Right cardiac atrium (tissue), 5 donors: ENCODE measurements around the gene EBLN1. TPM values are rescaled to one million over a fixed set of nuclear protein-coding genes. Genes with fewer than 3 reads are reported as not detected.
"Not testable (repeated sequence)": the region's sequence is repeated elsewhere in the genome, so short reads cannot be mapped to it uniquely, and the experiment has no call there.

Experiments
- ATAC-seq, 2 donors: fragments of 200-7000 bp; cut with Tn5 transposase; one replicate each; pipeline versions ENCODE4 v1.8.0 to v1.9.1; 2020; ENCODE audit warnings: moderate library complexity in 2 of 2, mild to moderate bottlenecking in 1 of 2
- DNase-seq, 3 donors: peaks; one replicate each; pipeline ENCODE4 v3.0.0-alpha.2; 2020
- H3K27ac ChIP-seq: one replicate; pipeline ENCODE4 v1.5.1; 2013; ENCODE audit warnings: mild to moderate bottlenecking, low read length, control low read depth, moderate library complexity
- H3K27me3 ChIP-seq: one replicate; pipeline ENCODE4 v1.6.1; 2013; ENCODE audit not compliant: control insufficient read depth, insufficient read depth
- H3K4me1 ChIP-seq: one replicate; pipeline ENCODE4 v1.6.1; 2013; ENCODE audit warnings: low read length; ENCODE audit not compliant: control insufficient read depth, insufficient read depth
- H3K4me3 ChIP-seq: one replicate; pipeline ENCODE4 v1.5.1; 2013; ENCODE audit warnings: low read length, control low read depth
- H3K9me3 ChIP-seq: one replicate; pipeline ENCODE4 v1.6.1; 2013; ENCODE audit warnings: low read length; ENCODE audit not compliant: control insufficient read depth
- WGBS: extraction: QIAGEN DNeasy Blood & Tissue Kit; methylation state at CpG from one replicate; pipeline ENCODE4 v1.1.7; 2013; 5-methylcytosine and 5-hydroxymethylcytosine counted together
- intact Hi-C, 4 donors: fragments of 100-400 bp; cut with DNase I; formaldehyde crosslinking; loops; one replicate each; pipeline versions ENCODE4 v1.11.0 to v1.14.0; 2022 to 2023
- polyA plus RNA-seq: library from polyadenylated mRNA; stranded (reverse); fragments of 200-250 nt; gene quantifications from one replicate; pipeline ENCODE4 v1.2.3, GENCODE V29; 2013
- total RNA-seq, 4 donors: library from RNA; stranded (reverse); fragmentation: NEBNext Ultra II Directional; extraction: Animal tissue kit (Norgen Biotek cat#: 25700); gene quantifications; one replicate each; pipeline ENCODE4 v1.2.1, GENCODE V29; 2021
- donor health status: healthy with polysubstance abuse.
- donor health status: DM: no; HTN: yes; CAD: no.
- donor health status: DM: no; HTN: no; CAD: no.
- donor health status: DM: no; HTN: yes; CAD: no; lungs with severe emphysema.
- donor health status: DM: yes; HTN: yes; CAD: no.

Gene EBLN1
- total and polyA plus RNA-seq, 5 donors: not detected

DNA sequence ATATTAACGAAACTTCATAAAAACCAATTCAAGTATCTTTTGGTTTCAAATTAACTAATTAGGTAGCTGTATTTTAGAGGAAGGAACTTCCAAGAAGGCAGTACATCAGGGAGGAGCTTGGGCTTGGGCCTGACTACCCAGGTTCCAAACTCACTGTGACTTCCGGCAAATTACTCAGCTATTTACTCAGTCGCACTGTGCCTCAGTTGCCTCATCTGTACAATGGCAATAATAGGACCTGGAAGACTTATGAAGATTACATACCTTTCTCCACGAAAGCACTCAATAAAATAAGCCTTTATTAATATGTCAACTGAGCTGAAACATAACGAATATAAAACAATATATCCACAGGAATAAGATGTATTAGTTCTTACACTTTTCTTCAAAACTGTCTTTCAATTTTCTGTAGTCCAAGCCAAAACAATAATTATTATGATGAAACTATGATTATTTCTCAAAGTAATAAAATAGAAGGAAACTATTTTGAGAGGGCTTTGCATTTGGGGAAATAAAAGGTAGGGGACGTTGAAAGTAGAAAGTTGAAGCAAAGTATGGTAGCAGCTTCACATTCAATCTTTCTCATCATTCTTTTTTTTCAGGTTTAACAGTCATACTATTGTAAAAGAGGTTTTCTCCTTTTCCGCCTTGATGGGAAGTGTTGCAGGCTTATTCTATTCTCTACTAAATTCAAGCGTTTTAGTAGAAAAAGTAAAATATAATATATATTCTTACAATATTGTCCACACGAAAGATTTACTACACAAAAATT lies 10.5 kb upstream of the EBLN1 start:
- intact Hi-C loops: loop anchor here in 3 of 4 donors (5.0 to 10.0 kb wide), 3 partner anchors 86 to 224 kb away; partner anchors contain the start of genes COMMD3 (in 2 of the 3) and DNAJC1 (in 2 of the 3)
- 46% methylated on average over 9 of the region's 9 CpGs for WGBS
- Histone ChIP-seq H3K27ac (no peak overlapping the region), H3K4me1 (peaks cover 2% of the 10 kb centered on the region), H3K27me3 (no peaks in the 10 kb centered on the region), H3K9me3 (no peaks in the 10 kb centered on the region), H3K4me3 (peak overlapping the region; percentile 90)
- ATAC-seq: no peak
- no peak for DNase-seq

DNA sequence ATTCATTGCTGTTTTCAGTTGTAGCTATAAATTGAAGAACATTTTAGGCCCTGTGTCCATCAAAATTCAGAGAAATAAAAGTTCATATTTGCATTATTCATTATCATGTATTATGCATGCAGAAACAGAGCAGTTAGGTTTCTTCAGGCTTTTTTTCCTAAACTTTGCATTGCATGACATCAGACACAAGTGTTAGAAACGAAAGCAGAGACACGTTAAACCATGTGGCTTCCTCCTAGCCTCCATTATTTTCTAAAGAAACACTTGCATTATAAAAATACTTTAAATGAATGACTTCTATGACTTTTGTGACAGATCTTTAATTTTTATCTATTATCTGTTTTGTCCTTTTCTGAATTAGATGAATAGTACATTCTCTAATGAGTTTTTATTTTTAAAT lies 8.8 kb upstream of the EBLN1 start:
- ATAC-seq (no peak), DNase-seq (no peak)
- Histone ChIP-seq H3K27ac (no peak overlapping the region), H3K27me3 (no peaks in the 10 kb centered on the region), H3K4me1 (peaks cover 2% of the 10 kb centered on the region), H3K4me3 (no peak overlapping the region), H3K9me3 (no peaks in the 10 kb centered on the region)
- intact Hi-C loops: loop anchor here in 3 of 4 donors (5.0 to 10.0 kb wide), 3 partner anchors 88 to 222 kb away; partner anchors contain the start of genes COMMD3 (in 2 of the 3) and DNAJC1 (in 2 of the 3)
- 88% methylated on average over 2 of the region's 2 CpGs for WGBS

DNA sequence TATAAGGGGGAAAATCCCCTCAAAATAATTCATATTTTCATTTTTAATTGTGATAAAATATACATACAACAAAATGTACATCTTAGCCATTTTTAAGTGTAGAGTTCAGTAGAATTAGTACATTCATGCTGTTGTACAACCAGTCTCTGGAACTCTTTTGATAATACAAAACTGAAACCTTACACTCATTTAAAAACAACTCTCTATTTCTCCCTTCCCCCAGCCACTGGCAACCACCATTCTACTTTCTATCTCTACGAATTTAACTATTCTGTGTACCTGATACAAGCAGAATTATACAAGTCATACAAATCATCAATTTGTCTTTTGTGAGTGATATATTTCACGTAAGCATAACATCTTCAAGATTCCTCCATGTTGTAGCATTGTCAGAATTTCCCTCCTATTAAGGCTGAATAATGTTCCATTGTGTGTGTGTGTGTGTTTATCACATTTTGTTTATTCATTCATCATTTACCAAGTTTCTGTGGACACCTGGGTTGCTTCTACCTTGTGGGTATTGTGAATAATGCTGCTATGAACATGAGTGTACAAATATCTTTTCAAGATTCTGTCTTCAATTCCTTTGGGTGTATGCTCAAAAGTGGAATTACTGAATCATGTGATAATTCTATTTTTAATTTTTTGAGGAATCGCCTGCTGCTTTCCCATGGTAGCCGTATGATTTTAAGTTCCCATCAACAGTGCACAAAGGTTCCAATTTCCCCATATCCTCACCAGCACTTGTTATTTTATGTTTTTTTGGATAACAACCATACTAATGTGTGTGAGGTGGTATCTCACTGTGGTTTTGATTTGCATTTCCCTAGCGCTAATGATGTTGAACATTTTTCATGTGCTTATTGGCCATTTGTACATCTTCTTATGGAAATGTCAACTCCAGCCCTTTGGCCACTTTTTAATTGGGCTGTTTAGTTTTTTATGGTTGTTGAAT lies 4.7 kb upstream of the EBLN1 start:
- Histone ChIP-seq H3K9me3 (no peaks in the 10 kb centered on the region), H3K4me3 (no peak overlapping the region), H3K27me3 (no peaks in the 10 kb centered on the region), H3K27ac (no peak overlapping the region), H3K4me1 (no peaks in the 10 kb centered on the region)
- intact Hi-C loops: loop anchor here in 3 of 4 donors (10.0 kb wide), 2 partner anchors 92 to 218 kb away; partner anchors contain the start of genes DNAJC1 (in 2 of the 3) and COMMD3 (in 1 of the 3)
- no peak for DNase-seq
- ATAC-seq: no peak
- 85% methylated on average over 5 of the region's 5 CpGs for WGBS

DNA sequence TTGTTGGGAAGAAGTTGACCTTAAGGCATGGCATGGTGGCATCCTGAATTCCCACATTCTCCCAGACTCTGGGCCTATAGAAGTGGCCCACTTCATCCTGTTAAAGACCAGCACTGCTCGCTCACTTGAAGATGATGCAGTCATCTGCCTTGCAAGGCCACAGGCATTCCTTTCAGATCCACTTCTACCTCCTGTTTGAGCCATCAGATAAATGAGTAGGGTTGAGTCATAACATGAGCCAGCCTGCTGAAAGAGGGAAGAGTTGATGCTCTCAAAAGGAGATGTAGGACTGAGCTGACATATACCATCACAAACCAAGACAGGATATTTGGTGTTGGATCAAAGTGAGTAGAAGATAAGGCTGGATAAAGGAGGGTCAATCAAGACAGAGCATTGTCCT lies 1.5 kb upstream of the EBLN1 start:
- WGBS: 90% methylated on average over 1 of the region's 1 CpG
- Histone ChIP-seq H3K4me1 (no peaks in the 10 kb centered on the region), H3K4me3 (no peak overlapping the region), H3K27ac (no peak overlapping the region), H3K27me3 (no peaks in the 10 kb centered on the region), H3K9me3 (no peaks in the 10 kb centered on the region)
- intact Hi-C loops: no loop called here
- DNase-seq: no peak
- ATAC-seq: no peak

DNA sequence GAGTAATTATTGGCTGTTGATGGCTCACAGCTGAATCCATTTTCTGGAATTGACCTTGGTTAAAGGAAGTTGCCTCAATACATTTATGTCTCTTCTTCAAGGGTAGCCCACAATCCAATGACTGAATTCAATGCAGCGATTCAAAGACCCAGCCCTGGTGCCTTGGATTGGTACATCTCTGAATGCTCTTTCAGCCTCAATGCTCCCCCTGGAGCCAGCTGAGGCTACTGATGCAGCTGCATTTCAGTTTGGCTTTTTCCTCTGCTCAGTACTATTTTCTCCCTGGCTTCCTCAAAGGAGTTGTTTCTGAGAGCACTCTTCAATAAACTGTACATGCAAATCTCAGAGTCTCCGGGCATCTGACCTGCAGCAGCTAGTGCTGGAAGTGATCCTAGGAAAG lies 633 bp upstream of the EBLN1 start:
- Histone ChIP-seq H3K9me3 (no peaks in the 10 kb centered on the region), H3K27me3 (no peaks in the 10 kb centered on the region), H3K4me1 (no peaks in the 10 kb centered on the region), H3K4me3 (no peak overlapping the region), H3K27ac (no peak overlapping the region)
- ATAC-seq: no peak
- intact Hi-C loops: no loop called here
- 80% methylated on average over 2 of the region's 2 CpGs for WGBS
- no peak for DNase-seq

DNA sequence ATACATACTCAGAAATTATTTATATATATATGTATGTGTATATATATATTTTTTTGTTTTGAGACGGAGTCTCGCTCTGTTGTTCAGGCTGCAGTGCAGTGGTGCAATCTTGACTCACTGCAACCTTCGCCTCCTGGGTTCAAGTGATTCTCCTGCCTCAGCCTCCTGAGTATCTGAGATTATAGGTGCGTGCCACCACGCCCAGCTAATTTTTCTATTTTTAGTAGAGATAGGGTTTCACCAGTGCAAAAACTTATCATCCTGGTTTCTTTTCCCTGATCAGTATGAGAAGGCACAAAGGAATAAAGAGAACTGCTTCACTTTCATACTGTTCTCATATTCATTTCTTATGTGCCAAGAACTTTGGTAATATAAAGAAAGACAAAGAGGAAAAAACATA lies 731 bp downstream of the EBLN1 start:
- DNase-seq, H3K27me3 ChIP-seq, H3K9me3 ChIP-seq, H3K27ac ChIP-seq, intact Hi-C loops, ATAC-seq, H3K4me1 ChIP-seq, H3K4me3 ChIP-seq: not testable (repeated sequence)
- WGBS: 87% methylated on average over 5 of the region's 5 CpGs

DNA sequence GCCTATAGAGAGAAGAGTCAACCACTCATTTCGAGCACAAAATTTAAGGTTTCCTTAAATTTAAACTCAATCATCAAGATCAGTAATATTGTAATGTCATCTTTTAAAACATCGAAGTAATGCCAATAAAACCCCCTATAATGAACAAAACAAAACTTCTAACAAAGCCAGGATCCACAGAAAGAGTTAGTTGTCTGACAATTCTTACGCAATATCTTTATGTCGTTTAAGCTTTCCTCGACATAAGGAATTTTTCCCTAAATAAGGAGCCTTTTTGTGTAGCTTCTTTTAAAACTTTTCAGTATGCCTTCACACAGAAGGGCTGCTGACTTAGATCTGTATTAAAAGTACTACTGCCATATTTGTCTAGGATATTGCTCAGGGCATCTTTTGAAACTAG lies 7.5 kb downstream of the EBLN1 start:
- no peaks in the 10 kb centered on the region for H3K27me3 ChIP-seq
- no peak overlapping the region for H3K27ac ChIP-seq
- H3K4me3 ChIP-seq: no peak overlapping the region
- no peaks in the 10 kb centered on the region for H3K9me3 ChIP-seq
- ATAC-seq (no peak), DNase-seq (no peak)
- WGBS: 83% methylated on average over 5 of the region's 5 CpGs
- intact Hi-C loops: no loop called here
- H3K4me1 ChIP-seq: no peaks in the 10 kb centered on the region

DNA sequence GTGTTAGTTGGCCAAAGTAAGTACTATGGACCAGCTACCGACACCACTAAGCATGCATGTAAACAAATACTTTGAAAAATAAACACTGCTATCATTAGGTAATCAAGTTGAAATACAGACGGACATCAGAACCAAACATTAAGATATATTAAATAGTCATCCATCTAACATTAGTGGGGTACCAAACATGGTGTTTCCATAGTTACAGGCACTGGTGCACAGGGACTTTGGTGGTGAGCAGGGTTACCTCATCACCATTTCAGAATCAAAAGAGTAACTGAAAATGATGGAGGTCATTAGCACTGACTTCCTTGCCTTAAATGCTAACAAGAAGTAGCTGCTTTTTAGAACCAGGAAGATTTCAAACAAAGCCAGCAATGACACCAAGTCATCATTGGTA lies 23.9 kb downstream of the EBLN1 start:
- no peak overlapping the region for H3K27ac ChIP-seq
- no peak for ATAC-seq
- H3K4me3 ChIP-seq: no peak overlapping the region
- WGBS: 69% methylated on average over 2 of the region's 2 CpGs
- H3K27me3 ChIP-seq: no peaks in the 10 kb centered on the region
- no peaks in the 10 kb centered on the region for H3K4me1 ChIP-seq
- DNase-seq: no peak
- intact Hi-C loops: no loop called here
- no peaks in the 10 kb centered on the region for H3K9me3 ChIP-seq

DNA sequence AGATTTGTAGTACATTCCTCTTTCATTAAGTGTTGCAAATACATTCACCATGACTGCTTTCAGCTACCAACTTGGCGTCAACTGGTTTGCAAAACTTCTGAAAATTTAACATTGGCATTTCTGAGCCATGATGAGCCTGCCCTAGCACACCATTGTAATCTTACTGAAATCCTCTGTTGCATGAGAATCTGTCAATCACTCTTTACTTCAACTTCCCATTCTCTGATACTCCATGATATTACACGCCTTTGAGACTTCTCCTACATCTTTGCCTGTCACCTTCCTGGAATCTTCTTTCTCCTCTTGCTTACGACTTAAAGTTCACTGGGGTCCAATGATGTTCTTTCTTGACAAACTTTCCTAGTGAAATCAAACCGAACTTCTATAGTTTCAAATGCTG lies 32.2 kb downstream of the EBLN1 start:
- H3K27me3 ChIP-seq: no peaks in the 10 kb centered on the region
- no peaks in the 10 kb centered on the region for H3K4me1 ChIP-seq
- H3K27ac ChIP-seq: no peak overlapping the region
- intact Hi-C loops: no loop called here
- 79% methylated on average over 4 of the region's 4 CpGs for WGBS
- H3K9me3 ChIP-seq: no peaks in the 10 kb centered on the region
- H3K4me3 ChIP-seq: no peak overlapping the region
- ATAC-seq: no peak
- no peak for DNase-seq

DNA sequence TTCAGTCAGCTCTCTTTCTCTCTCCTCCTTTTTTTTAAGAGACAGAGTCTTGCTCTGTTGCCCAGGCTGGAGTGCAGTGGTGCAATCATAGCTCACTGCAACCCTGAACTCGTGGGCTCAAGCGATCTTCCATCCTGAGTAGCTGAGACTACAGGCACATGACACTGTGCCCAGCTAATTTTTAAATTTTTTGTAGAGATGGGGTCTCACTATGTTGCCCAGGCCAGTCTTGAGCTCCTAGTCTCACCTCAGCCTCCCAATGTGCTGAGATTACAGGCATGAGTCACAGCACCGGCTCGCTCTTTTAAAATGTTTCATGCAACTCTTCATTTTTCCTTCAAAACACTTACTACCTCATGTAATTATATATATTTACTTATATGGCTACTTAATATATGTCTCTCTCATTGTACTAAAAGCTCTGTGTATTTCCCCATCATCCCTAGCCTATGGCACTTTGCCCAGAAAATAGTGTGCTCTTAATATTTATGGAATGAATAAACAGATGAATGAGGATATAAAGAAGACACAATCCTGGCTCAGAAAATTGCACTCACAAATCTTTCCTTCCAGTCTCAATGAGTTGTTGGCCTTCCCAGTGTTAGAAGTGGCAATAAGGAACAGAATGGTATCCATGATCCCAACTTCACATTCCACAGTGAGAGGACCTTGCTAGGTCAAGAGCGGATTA lies 33.9 kb downstream of the EBLN1 start:
- intact Hi-C loops: no loop called here
- Histone ChIP-seq H3K4me3 (no peak overlapping the region), H3K27me3 (no peaks in the 10 kb centered on the region), H3K27ac (no peak overlapping the region), H3K4me1 (no peaks in the 10 kb centered on the region), H3K9me3 (no peaks in the 10 kb centered on the region)
- no peak for DNase-seq
- no peak for ATAC-seq
- whole genome bisulfite sequencing: 94% methylated on average over 5 of the region's 5 CpGs
